NCI-H82 treated with DMSO at 0.1 percent for 48 hours (cell line): ENCODE results near the gene ARHGAP40.
"Not testable (repeated sequence)": the region's sequence is repeated elsewhere in the genome, so short reads cannot be mapped to it uniquely, and the experiment has no call there.

Experiments
- DNase-seq: peaks from one replicate; lab custom pipeline; 2025; ENCODE audit not compliant: unreplicated experiment; lab: John Stamatoyannopoulos, UW

ARHGAP40 gene

DNA sequence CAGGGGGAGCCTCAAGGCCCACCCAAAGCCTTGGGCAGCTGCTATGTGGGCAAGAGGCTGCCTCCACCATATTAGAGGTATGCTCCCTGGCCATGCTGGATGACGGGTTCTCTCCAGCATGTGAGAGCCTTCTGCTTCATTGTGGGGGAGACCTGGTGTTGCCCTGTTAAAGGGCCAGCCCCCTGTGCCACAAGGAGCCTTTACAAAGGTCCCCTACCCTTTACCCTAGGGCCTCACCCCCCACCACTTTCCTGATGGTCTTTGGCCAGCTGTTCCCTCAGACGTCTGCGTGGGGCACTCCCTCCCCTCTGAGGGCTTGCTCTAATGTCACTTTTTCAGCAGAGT lies 15.5 kb upstream of the ARHGAP40 start:
- DNase-seq = no peak

DNA sequence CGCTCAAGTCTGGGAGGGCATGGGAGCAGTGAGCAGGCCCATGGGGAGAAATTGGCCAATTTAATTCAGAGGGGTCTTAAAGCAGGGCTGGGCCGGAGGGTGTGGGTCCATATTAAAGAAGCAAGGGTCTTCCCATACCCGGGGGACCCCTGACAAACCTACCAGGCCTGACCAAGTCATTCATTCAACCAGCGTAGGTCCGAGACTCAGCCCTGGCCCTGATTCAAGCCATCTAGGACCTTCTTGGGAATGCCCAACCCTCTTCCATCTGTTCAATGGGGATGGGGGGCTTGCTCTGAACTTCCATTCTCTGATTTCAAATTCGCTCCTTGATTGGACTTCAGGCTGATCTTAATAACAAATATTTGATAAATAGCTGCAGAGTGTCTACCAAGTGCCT lies 13.3 kb upstream of the ARHGAP40 start:
- no peak for DNase-seq

DNA sequence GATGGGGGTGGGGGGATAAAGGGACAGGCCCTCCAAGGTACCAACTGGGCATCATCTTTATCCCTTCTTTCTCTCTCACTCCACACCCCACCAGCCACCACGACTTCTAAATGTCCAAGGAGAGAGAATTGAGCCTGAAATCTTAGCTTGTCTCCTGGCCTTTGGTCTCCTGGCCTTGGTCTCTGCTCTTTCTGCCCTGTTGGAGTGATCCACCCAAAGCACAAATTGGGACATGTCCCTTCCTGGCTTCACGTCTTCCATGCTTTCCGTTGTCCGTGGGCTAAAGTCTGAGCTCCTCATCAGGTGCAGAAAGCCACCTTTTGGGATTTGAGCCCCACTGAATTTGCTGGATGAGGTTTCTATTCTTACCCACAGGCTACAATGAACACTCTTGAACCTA lies 12.3 kb upstream of the ARHGAP40 start:
- no peak for DNase-seq

DNA sequence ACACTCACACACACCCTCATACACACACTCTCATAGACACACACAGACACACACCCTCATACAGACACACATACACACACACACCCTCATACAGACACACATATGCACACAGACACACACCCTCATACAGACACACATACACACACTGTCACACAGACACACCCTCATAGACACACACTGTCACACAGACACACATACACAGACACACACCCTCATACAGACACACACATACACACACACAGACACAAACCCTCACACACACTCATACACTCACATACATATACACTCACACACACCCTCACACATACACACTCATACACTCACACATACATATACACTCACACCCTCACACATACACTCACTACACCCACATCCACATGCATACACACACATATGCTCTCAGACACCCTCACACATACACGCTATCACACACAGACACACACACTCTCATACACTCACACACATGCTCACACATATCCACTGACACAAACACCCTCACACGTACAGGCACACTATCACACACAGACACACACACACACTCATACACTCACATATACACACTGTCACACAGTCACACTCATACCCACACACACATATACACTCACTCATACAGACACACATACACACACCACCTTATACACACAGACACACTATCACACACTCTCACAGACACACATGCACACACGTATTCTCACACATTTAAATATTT lies 11.5 kb upstream of the ARHGAP40 start:
- no peak for DNase-seq

DNA sequence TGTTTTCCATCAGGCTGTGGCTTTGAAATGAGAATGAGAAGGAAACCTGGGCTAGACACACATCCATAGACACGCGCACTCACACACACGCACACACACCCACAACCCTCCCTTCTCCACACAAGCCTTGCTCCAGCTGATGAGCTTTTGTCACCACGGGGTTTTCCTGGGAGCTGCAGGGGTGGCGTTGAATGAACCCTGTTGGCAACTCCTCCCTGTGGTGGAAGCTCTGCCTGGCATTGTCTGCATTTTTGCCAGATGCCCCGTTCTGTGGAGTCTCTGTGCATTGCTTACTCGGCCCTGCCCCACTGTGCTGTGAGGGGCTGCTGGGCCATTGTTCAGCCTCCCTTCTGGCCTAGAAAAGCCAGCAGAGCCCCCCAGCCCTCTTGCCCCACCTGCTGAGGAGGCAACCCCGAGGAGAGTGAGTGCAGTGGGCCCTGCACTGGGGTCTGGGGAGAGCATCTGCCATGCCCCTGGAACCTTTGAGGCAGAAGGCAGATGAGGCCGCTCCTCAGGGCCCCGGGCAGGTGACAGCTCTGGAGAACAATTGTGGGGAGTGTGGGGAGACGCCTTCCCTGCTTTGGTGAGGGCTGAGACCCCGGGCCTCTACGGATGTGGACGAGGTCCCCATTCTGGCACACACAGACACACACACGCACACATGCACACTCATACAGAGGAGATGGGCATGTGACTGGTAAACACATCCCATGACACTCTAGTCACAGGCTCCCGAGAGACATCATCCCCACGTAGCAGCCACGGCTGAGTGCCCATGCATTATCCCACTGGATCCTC lies 10.7 kb upstream of the ARHGAP40 start:
- DNase-seq = no peak

DNA sequence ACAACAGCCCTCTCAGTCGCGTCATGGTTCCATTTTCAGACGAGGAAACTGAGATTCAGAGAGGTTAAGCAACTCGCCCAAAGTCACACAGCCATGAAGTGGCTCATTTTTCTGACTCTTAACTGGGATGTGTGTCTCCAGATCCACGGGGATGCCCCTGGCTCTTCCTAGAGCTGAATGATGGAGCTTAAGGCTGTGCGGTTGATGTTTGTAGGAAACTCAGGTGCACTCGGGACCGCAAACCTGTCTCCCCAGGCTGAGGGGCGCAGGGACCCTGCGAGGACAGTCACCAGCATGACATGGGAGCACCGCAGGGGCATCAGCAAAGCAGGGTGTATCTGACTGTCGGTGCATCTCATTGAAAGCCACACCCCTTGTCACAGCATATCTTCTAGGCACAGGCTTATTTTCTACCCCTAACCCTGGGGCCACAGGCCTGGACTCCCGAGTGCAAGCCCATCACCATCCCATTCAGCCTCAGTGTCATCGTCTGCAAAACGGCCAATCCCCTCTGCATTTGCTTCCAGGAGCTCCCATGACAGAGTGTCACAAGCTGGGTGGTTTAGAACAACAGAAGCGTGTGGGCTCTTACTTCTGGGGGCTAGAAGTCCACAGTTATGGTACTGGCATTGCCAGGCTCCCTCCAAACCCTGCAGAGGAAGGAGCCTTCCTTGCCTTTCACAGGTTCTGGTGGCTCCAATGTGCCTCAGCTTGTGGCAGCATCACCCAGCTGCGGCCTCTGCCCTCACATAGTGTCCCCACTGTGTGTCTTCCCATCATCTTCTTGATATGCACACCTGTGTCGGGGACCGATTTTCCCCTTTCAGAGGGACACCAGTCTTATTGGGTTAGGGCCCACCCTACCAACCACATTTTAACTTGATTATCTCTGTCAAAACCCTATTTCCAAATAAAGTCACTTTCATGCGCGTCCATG lies 9.9 kb upstream of the ARHGAP40 start:
- no peak for DNase-seq

DNA sequence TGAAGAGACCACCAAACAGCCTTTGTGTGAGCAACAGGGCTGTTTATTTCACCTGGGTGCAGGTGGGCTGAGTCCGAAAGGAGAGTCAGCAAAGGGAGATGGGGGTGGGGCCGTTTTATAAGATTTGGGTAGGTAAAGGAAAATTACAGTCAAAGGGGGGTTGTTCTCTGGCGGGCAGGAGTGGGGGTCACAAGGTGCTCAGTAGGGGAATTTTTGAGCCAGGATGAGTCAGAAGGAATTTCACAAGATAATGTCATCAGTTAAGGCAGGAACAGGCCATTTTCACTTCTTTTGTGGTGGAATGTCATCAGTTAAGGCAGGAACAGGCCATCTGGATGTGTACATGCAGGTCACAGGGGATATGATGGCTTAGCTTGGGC lies 9.2 kb upstream of the ARHGAP40 start:
- DNase-seq = not testable (repeated sequence)

DNA sequence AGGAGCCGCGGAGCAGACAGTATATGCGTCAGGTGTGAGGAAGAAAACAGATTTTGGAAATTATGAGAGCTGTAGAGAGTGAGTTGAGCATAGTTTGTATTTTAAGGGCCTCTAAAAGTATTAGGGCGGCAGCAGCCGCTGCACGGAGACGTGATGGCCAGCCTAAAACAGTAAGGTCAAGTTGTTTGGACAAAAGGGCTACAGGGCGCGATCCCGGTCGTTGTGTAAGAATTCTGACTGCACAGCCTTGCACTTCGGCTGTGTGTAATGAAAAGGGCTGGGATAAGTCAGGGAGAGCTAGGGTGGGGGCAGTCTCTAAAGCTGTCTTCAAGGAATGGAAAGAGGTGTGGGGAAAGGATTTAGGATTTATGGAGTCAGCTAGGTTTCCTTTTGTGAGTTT lies 7.3 kb upstream of the ARHGAP40 start:
- DNase-seq = not testable (repeated sequence)

DNA sequence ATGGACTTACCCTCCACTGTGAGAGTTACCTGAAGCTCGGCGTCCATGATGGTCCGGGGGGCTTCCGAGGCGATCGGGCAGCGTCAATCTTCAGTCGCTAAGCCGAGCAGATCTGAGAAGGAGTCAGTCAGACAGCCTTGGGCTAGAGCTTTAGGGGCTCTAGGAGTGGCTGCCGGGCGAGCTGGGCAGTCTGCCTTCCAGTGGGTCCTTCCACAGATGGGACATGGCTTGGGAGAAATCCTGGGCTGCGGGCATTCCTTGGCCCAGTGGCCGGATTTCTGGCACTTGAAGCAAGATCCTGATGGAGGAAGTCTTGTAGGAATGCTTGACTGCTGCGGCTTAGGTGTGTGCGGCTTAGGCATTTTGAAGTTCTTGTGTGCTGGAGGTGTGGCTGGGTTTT lies 5.7 kb upstream of the ARHGAP40 start:
- not testable (repeated sequence) for DNase-seq

DNA sequence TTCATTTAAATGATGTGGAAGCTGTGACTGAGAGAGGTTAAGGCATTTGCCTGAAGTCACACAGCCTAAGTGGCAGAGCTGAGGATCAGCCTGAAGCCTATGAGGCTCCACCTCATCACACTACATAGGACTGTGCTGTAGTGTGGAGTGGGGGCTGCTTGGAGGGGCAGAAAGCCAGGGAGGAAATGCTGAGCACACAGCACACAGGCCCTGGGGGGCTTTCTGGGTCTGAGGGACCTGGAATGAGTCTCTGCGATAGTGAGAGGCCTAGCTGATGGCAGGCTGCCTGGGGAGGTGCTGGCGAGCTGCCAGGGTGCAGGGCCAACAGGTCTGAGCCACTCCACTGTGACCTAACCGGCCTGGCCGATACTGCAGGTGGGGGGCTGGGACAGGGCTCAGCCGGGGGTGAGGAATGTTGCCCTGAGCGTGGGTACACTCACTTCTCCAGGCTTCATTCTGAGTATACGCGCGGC lies 2.2 kb upstream of the ARHGAP40 start:
- no peak for DNase-seq

DNA sequence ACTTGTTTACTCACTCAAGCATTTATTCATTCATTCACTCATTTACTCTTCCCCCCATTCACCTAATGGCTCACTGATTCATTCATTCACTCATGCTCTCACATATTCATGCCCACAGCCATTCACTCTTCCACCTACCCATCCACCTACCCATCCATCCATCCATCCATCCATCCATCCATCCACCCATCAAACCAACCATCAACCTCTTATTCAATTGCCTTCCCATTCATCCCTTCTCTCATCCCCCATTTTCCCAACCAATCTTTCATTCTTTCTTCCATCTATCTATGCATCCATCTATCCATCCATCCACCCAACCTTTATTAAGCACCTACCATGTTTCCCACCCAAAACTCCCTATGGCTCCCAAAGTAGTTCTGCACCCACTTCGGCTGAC lies 1.6 kb upstream of the ARHGAP40 start:
- no peak for DNase-seq

DNA sequence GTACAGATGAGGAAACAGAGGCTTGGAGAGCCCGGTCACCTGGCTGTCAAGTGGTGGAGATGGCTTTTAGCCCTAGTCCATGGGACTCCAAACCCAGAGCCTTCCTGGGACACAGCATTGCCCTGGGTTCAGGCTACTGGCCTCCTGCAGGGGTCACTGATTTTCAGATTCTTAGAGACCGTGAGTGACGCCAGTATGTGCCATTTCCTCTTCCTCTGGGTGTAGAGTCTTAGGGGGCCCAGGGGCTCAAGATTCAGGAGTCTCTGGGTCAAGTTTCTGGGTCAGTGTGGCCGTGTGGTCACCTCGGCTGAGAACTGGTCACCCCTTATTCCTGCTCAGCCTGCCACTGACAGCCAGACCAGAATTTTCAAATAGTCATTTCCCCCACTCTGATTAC lies 574 bp downstream of the ARHGAP40 start:
- DNase-seq = no peak

DNA sequence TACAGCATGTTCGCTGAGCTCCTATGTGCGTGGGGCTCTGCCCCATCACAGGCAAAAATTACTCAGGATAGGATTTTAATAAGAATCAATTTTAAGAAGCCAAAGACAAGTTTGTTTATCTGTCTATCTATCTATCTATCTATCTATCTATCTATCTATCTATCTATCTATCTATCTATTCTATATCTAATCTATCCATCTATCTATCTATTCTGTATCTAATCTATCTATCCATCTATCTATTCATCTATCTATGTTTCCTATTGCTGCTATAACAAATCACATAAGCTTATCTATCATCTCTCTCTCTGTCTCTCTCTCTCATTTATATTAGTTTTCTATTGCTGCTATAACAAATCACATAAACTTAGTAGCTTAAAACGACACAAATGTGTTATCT lies 1.7 kb downstream of the ARHGAP40 start:
- DNase-seq = no peak

DNA sequence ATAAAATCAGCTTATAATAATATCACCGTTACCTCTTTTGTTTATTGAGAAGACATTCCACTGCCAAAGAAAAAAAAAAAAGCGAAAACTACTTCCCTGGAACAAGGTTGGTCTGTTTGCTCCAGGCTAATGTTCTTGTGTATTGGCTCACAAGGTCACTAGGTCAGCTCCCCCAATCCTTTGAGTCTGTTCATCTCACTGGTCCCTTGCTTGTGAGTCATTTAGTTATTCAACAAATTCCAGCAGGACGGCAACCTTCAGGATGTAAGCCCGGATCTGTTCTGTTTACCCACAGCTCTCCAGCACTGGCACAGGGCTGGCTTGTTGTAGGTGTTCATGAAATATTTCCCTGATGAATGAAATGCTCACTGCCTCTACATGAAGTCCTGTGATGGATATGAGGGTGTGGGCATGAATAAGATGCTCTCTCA lies 3.3 kb downstream of the ARHGAP40 start:
- DNase-seq = no peak

DNA sequence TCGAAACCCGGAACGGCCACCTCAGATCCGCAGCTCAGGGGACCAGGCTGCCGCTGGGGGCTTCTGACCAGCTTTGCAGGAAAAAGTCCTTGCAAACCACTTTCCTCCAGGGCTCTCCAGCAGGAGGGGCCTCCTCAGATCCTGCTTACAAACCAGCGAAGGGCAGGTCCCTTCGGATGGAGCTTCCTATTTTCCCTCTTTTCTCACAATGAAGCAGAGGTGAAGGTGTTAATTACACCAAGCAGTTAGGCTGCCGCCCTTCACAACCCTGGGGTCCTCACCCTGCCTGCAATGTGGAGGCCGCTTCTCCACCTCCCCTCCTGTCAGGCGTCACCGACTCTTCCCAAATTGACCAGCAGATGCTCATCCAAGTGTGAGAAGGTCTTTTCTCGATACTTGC lies 5.7 kb downstream of the ARHGAP40 start:
- no peak for DNase-seq

DNA sequence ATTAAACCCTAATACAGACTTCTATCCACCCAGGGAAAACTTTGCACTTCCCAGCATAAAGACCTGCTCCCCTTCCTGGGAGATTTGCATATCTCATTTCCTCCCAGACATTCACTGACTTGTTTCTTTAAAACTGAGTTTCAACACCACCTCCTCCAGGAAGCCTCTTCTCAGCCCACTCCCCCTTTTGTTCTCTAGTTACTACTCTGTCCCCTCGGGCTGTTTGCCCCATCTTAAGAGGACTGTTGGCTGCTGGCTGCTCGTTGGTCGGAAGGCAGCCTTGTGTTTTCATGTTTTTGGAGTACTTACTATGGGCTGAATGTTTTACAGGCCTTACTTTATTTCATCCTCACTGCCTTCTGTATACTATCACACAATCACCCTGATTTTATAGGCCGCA lies 6.6 kb downstream of the ARHGAP40 start:
- no peak for DNase-seq

DNA sequence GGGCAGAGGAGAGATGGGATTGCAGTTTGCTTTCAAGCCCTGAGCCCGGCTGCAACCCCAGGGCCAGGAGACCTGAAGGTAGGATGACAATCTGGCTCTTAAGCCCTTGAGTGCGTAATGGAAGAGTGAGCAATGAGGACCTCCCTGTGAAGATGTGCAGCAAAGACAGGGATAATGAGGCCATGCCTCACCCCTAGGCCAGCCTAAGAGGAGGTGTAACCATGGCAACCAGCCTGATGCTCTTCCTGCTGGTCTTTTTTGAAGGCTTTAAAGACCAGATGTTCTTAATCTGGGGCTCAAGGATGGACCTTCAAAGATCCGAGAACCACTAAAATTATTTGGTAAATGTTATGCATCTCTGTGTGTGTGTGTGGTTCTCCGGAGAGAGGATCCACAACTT lies 8.2 kb downstream of the ARHGAP40 start:
- no peak for DNase-seq

DNA sequence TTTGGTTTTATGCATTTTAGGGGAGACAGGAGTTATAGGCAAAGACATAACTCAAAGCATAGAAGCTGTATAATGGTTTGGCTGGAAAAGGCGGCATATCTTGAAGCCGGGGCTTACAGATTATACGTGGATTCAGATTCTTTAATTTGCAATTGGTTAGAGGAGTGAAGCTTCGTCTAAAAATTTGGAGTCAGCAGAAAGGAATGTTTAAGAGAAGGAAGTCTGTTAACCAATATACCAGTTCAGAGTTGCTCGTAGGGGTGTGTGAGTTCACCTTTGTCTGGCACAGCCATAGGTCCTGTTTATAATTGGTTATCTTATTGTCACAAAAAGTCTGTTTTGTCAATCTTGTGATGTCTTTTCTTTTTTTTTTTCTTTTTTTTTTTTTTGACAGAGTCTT lies 8.9 kb downstream of the ARHGAP40 start:
- no peak for DNase-seq

DNA sequence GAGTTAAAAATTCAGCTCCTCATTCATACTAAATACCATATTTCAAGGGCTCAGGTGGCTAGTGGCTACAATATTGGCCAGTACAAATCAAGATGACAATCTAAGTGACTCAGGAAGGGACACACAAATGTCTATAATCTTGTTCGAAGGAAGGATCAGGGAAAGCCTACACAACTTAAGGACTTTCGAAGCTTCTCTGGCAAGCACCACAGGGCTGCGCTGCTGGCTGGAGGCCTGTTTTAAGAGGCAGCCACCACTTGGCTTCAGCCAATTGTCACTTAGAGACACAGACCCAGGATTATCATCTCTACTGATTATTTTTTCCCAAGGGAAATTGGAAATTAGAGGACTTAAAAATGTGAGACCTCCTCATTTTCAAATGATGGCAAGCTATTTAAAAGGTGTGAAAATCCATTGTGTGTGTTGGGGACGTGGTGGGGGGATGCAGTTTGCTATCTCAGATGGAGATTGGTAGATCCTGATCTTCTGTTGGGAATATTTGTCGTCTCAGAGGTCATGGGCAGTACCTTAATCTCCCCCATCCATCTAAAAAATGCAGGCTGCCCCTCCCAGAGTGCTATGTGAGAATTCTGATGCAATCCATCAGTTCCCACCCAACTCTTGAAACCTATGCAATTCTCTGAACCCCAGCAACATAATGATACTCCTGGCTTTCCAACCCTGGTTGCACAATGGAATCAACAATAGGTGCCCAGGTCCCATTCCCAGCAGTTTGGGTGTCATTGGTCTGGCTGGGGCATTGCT lies 11.3 kb downstream of the ARHGAP40 start:
- no peak for DNase-seq

DNA sequence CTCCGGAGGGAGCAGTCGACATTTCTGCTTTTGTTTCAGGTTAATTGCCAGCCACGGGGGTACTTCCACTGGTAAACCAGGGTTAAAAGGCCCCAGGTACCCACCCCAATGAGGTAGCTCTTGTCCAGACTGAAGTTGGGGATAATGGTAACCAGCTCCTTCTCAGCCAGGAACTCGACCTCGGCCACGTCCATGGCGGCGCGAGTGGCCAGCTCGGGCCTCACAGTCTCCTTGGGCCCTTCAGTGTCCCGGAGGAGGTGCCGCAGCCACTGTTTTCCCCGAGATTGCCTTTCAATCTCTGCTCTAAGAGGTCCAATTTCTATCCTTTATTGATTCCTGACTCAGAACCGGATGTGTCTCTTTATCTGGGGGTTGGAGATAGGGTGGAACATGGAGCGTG lies 13.7 kb downstream of the ARHGAP40 start:
- no peak for DNase-seq

DNA sequence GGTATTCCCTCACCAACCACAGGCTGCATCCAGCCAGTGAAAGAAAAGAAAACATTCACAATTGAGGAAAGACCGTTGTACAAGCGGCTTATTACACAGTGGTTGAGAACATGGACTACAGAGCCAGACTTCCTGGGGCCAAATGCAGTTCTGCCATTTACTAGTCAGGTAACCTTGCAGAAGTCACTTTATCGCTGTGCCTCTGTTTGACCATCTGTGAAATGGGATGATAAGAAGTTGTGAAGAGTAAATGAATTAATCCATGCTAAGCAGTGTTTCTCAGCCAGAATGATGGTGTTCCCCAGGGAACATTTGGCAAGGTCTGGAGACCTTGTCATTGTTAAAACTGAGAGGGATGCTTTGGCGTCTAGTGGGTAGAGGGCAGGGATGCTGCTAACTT lies 14.8 kb downstream of the ARHGAP40 start:
- no peak for DNase-seq
